A673 (cell line): ENCODE data around the gene GLIPR1.

ENCODE experiments used
- EZH2 ChIP-seq: fragments of 200-600 bp; sonication (generic); IDR thresholded peaks from 2 replicates; pipeline ENCODE4 v1.6.1; 2017; ENCODE audit warnings: borderline replicate concordance, low read depth, mild to moderate bottlenecking, mixed read lengths, antibody characterized with exemption, low read length; ENCODE audit not compliant: poor library complexity, severe bottlenecking
- TF ChIP-seq, protein P1 (sequence below): fragments of 300-800, 200-600 bp; sonication (generic); conservative IDR thresholded peaks from 2 replicates; pipeline ENCODE4 v1.5.1; 2017; ENCODE audit warnings: low read depth, mild to moderate bottlenecking, antibody characterized with exemption, low read length, moderate library complexity, mixed read lengths

DNA sequence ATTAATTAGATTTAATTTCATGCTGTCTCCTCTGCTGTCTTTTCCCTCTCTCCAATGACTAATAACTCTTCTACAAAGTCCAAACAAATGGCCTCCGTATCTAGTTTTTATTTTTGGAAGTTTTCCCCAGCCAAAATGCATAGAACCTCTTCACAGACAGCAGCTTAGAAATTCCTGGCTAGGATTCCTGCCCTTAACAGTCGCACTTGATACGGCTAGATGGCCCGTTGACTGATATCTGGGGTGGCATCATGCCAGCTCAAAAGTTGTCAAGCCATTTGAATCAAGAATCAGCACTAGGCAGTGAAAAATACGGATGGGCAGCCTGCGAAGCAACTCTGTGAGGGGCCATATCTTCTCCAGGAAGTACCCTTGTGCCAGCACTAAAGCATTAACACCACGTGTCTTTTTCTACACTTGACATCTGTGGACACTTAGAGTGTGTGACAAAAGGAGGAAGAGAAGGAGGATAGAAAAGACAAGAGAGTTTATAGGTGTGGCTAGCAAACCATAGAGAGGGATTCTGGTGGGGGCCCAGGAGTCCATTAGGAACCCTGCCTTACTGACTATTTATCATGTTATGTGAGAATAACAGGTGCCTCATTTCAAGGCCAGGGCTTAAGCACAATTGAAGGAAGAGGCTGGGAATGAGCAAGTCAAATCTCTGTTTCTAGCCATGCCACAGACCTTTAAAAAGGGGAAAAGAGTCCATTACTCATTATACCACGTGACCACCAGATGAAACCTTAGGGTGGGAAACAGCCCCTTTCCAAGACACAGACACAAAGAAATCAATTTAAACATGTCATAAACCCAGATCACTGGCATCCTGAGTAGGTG lies 70.1 kb downstream of the GLIPR1 start:
- TF ChIP-seq, protein P1, sequence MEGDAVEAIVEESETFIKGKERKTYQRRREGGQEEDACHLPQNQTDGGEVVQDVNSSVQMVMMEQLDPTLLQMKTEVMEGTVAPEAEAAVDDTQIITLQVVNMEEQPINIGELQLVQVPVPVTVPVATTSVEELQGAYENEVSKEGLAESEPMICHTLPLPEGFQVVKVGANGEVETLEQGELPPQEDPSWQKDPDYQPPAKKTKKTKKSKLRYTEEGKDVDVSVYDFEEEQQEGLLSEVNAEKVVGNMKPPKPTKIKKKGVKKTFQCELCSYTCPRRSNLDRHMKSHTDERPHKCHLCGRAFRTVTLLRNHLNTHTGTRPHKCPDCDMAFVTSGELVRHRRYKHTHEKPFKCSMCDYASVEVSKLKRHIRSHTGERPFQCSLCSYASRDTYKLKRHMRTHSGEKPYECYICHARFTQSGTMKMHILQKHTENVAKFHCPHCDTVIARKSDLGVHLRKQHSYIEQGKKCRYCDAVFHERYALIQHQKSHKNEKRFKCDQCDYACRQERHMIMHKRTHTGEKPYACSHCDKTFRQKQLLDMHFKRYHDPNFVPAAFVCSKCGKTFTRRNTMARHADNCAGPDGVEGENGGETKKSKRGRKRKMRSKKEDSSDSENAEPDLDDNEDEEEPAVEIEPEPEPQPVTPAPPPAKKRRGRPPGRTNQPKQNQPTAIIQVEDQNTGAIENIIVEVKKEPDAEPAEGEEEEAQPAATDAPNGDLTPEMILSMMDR, result no peak
- TF ChIP-seq EZH2, result no peak
